ENCODE data around the gene GAS7. TPM values are rescaled to one million over a fixed set of nuclear protein-coding genes. Genes with fewer than 3 reads are reported as not detected.

Gene GAS7
- total and polyA plus RNA-seq, 2 experiments from 2014 or later = 25.8 to 27.3 TPM

DNA sequence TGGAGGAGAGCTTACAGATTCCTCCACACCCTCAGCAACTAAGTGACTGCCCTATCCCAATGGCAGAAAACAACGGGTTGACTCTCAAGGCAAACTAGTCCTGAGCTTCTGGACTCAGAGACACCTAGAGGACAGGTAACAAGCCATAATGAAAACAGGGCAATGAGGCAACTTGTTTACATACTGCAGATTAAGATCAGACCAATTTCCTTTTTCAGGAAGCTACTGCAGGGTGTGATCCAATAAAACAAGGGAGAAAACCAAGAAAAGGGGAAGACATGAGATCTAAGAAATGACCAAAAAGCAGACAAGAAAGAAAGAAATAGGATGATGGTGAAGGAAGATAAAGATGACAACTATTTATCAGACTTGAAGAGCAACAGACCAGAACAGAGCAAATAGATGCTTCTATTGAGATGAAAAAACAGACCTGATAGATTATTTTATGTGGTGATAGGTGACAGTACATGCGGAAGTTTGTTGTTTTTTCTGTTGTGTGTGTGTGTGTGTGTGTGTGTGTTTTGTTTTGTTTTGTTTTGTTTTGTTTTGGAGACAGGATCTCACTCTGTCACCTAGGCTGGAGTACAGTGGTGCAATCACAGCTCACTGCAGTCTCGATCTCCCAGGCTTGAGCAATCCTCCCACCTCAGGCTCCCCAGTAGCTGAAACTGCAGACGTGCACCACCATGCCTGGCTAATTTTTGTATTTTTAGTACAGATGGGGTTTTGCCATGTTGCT, 120.7 kb downstream of the GAS7 start:
- no peaks in the 10 kb centered on the region for H3K36me3 ChIP-seq (replicated peaks; ENCODE audit: insufficient read depth, low read depth)
- WGBS (ENCODE audit: low lambda C conversion rate, missing lambda C conversion rate) = 78% methylated on average over 4 of the region's 4 CpGs
- no peak overlapping the region for H2AFZ ChIP-seq
- H3K27me3 ChIP-seq = no peaks in the 10 kb centered on the region
- no peaks in the 10 kb centered on the region for H3K9me3 ChIP-seq (ENCODE audit: low read depth)
- H3K79me2 ChIP-seq = peaks cover 37% of the 10 kb centered on the region
- DNase-seq (ENCODE audit: low spot score) = no peak
- no peak overlapping the region for H3K27ac ChIP-seq
- H3K4me1 ChIP-seq (ENCODE audit: insufficient read depth) = no peaks in the 10 kb centered on the region
- no peaks in the 10 kb centered on the region for H4K20me1 ChIP-seq (ENCODE audit: insufficient read depth, poor library complexity, severe bottlenecking)
- H3K4me3 ChIP-seq = no peak overlapping the region
- H3K9me2 ChIP-seq (replicated peaks; ENCODE audit: insufficient read depth) = no peaks in the 10 kb centered on the region
- H3K4me2 ChIP-seq = no peak overlapping the region
- TF ChIP-seq EZH2 (IDR thresholded peaks at IDR 0.05; ENCODE audit: borderline replicate concordance) = no peak
- TF ChIP-seq EZH2phosphoT487 (IDR thresholded peaks at IDR 0.05; ENCODE audit: low read depth, severe bottlenecking, unreplicated experiment) = no peak

DNA sequence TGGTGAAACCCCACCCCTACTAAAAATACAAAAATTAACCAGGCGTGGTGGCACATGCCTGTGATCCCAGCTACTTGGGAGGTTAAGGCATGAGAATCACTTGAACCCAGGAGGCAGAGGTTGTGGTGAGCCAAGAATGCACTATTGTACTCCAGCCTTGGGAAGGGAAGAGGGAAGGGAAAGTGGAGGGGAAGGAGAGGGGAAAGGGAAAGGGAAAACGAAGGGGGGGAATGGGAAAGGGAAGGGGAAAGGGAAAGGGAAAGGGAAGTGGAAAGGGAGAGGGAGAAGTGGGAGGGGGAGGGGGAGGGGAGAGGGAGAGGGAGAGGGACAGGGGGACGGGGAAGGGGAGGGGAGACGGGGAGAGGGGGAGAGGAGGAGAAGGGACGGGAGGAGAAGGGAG, 122.5 kb downstream of the GAS7 start:
- no peak for DNase-seq (ENCODE audit: low spot score)
- H3K36me3 ChIP-seq (replicated peaks; ENCODE audit: insufficient read depth, low read depth) = no peaks in the 10 kb centered on the region
- H3K4me1 ChIP-seq (ENCODE audit: insufficient read depth) = no peaks in the 10 kb centered on the region
- H3K27me3 ChIP-seq = no peaks in the 10 kb centered on the region
- WGBS (ENCODE audit: low lambda C conversion rate, missing lambda C conversion rate) = 63% methylated on average over 2 of the region's 5 CpGs
- no peaks in the 10 kb centered on the region for H4K20me1 ChIP-seq (ENCODE audit: insufficient read depth, poor library complexity, severe bottlenecking)
- H3K9me3 ChIP-seq (ENCODE audit: low read depth) = no peaks in the 10 kb centered on the region
- no peak overlapping the region for H3K4me2 ChIP-seq
- peaks cover 36% of the 10 kb centered on the region for H3K79me2 ChIP-seq
- no peak overlapping the region for H3K4me3 ChIP-seq
- H3K27ac ChIP-seq = no peak overlapping the region
- H3K9me2 ChIP-seq (replicated peaks; ENCODE audit: insufficient read depth) = no peaks in the 10 kb centered on the region
- no peak overlapping the region for H2AFZ ChIP-seq
- TF ChIP-seq EZH2 (IDR thresholded peaks at IDR 0.05; ENCODE audit: borderline replicate concordance) (no peak), EZH2phosphoT487 (IDR thresholded peaks at IDR 0.05; ENCODE audit: low read depth, severe bottlenecking, unreplicated experiment) (no peak)
- TF ChIP-seq, protein P1, sequence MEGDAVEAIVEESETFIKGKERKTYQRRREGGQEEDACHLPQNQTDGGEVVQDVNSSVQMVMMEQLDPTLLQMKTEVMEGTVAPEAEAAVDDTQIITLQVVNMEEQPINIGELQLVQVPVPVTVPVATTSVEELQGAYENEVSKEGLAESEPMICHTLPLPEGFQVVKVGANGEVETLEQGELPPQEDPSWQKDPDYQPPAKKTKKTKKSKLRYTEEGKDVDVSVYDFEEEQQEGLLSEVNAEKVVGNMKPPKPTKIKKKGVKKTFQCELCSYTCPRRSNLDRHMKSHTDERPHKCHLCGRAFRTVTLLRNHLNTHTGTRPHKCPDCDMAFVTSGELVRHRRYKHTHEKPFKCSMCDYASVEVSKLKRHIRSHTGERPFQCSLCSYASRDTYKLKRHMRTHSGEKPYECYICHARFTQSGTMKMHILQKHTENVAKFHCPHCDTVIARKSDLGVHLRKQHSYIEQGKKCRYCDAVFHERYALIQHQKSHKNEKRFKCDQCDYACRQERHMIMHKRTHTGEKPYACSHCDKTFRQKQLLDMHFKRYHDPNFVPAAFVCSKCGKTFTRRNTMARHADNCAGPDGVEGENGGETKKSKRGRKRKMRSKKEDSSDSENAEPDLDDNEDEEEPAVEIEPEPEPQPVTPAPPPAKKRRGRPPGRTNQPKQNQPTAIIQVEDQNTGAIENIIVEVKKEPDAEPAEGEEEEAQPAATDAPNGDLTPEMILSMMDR (IDR thresholded peaks at IDR 0.05; ENCODE audit: poor library complexity) = no peak

DNA sequence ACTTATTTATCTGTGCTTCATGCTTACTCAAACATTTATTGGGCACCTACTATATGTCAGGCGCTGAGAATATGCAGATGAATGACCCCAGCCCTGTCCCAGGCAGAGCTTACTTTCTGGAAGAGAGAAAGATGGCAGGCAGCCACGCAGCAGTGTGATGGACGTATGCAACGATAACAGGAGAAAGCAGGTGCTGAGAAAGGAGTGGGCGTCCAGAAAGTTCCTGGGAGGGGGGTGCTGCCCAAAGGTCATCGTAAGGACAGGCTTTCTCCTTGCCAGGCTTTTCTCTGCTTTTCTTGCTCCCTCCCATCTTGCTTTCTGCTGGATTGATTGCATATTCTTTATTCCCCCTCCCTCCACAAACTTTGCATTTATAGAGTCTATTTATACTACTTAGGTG, 124.5 kb downstream of the GAS7 start:
- Histone ChIP-seq H3K27me3 (no peaks in the 10 kb centered on the region), H3K9me2 (replicated peaks; ENCODE audit: insufficient read depth) (no peaks in the 10 kb centered on the region), H3K27ac (no peak overlapping the region), H3K4me1 (ENCODE audit: insufficient read depth) (no peaks in the 10 kb centered on the region), H3K36me3 (replicated peaks; ENCODE audit: insufficient read depth, low read depth) (no peaks in the 10 kb centered on the region), H3K79me2 (peaks cover 32% of the 10 kb centered on the region), H3K9me3 (ENCODE audit: low read depth) (no peaks in the 10 kb centered on the region), H3K4me3 (no peak overlapping the region), H3K4me2 (no peak overlapping the region), H4K20me1 (ENCODE audit: insufficient read depth, poor library complexity, severe bottlenecking) (no peaks in the 10 kb centered on the region), H2AFZ (no peak overlapping the region)
- 75% methylated on average over 6 of the region's 6 CpGs for WGBS (ENCODE audit: low lambda C conversion rate, missing lambda C conversion rate)
- no peak for DNase-seq (ENCODE audit: low spot score)
- no peak for TF ChIP-seq EZH2phosphoT487 (IDR thresholded peaks at IDR 0.05; ENCODE audit: low read depth, severe bottlenecking, unreplicated experiment)
- TF ChIP-seq EZH2 (IDR thresholded peaks at IDR 0.05; ENCODE audit: borderline replicate concordance) = no peak
- TF ChIP-seq, protein P1 (IDR thresholded peaks at IDR 0.05; ENCODE audit: poor library complexity) = no peak

DNA sequence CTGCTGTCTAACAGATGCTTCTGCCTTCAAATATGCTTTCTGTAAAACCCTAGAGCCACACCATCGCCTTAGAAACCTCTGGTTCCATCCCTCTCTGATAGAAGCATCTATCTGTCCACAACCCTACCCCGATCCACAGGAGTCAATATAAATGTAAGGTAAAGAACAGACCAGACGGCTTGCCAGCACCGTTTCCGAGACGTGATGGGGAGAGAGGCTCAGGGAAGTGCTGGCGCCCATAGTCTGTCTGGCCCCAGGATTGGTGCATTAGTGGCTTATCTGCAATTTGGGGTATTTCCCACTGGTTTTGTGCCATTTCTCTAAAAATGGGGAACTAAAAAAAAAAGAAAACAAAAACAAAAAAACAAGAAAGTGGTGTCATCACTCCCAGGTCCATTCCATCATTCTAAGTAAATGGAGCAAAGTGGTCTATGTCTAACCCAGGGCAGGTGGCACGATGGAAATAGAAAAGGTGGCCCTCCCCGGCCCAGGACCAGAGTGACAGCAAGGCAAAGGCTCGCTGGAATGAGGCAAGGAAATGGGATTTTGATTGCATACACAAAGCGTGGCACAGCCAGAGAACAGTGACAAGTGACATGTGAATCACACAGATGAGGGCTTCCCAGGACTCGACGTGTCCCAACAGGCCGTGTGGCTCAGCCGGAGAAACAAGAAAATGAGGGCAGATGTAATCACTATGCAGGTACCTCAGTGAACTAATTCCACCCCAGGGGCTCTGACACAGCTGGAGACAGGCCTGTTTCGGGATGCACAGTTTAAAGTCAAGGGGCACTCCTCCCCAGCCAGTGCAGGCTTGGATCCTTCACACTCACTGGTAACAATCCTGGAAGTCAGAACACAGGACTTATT, 125.6 kb downstream of the GAS7 start:
- TF ChIP-seq, protein P1 (IDR thresholded peaks at IDR 0.05; ENCODE audit: poor library complexity) = no peak
- no peak for TF ChIP-seq EZH2 (IDR thresholded peaks at IDR 0.05; ENCODE audit: borderline replicate concordance)
- no peak for TF ChIP-seq EZH2phosphoT487 (IDR thresholded peaks at IDR 0.05; ENCODE audit: low read depth, severe bottlenecking, unreplicated experiment)
- Histone ChIP-seq H3K79me2 (peaks cover 37% of the 10 kb centered on the region), H3K27ac (no peak overlapping the region), H3K4me1 (ENCODE audit: insufficient read depth) (no peaks in the 10 kb centered on the region), H3K27me3 (no peaks in the 10 kb centered on the region), H2AFZ (no peak overlapping the region), H3K9me2 (replicated peaks; ENCODE audit: insufficient read depth) (no peaks in the 10 kb centered on the region), H3K4me3 (no peak overlapping the region), H3K4me2 (no peak overlapping the region), H4K20me1 (ENCODE audit: insufficient read depth, poor library complexity, severe bottlenecking) (no peaks in the 10 kb centered on the region), H3K36me3 (replicated peaks; ENCODE audit: insufficient read depth, low read depth) (no peaks in the 10 kb centered on the region), H3K9me3 (ENCODE audit: low read depth) (no peaks in the 10 kb centered on the region)
- WGBS (ENCODE audit: low lambda C conversion rate, missing lambda C conversion rate) = 78% methylated on average over 16 of the region's 16 CpGs
- DNase-seq (ENCODE audit: low spot score) = no peak
